Endothelial cell of umbilical vein (primary cell): ENCODE measurements around the gene RPL22. TPM values are rescaled to one million over a fixed set of nuclear protein-coding genes. Genes with fewer than 3 reads are reported as not detected.

Source experiments
- BruUV-seq: library from RNA; stranded (reverse); fragments of 400-500 nt; replicated peaks from 2 replicates; lab custom pipeline; 2021; lab: Mats Ljungman, UMichigan
- CTCF ChIA-PET: fragments of 300-600, 350-600 bp; sonication (Branson Sonifier 250); formaldehyde crosslinking; loops from one replicate; lab custom pipeline; 2021; ENCODE audit warnings: antibody characterized with exemption, inconsistent platforms; lab: Charles Lee
- POLR2A ChIA-PET: fragments of 300-600, 350-600 bp; sonication (Branson Sonifier 250); formaldehyde crosslinking; loops from one replicate; lab custom pipeline; 2021; ENCODE audit warnings: antibody characterized with exemption, inconsistent platforms; lab: Charles Lee
- DNase-seq: peaks from one replicate; pipeline ENCODE4 v3.0.0-alpha.2; 2011; ENCODE audit warnings: low read depth, low spot score
- FAIRE-seq: peaks from 2 replicates; lab custom pipeline; 2011; peaks lifted over from hg19 to GRCh38; lab: Jason Lieb, UNC
- H2AFZ ChIP-seq: 2 replicates; pipeline ENCODE4 v1.6.0; 2012; ENCODE audit warnings: low read depth, low read length, control low read depth, inconsistent platforms
- H3K27ac ChIP-seq: 2 replicates; pipeline ENCODE4 v1.5.1; 2011; ENCODE audit warnings: low read depth, mild to moderate bottlenecking, control low read depth, low read length, moderate library complexity; ENCODE audit not compliant: insufficient read depth
- H3K27me3 ChIP-seq, 2 experiments: 2 replicates each; pipeline versions ENCODE4 v1.6.0 to v1.6.1; 2011; ENCODE audit warnings: low read length in 2 of 2, mixed read lengths in 1 of 2; ENCODE audit not compliant: control insufficient read depth in 2 of 2, insufficient read depth in 2 of 2
- H3K36me3 ChIP-seq, 2 experiments: 2 replicates in 1 of 2; 3 replicates in 1 of 2; pipeline ENCODE4 v1.5.1; 2011; ENCODE audit warnings: low read length in 2 of 2, mild to moderate bottlenecking in 1 of 2, moderate library complexity in 1 of 2; ENCODE audit not compliant: control insufficient read depth in 2 of 2, insufficient read depth in 2 of 2; ENCODE audit errors: extremely low read depth in 1 of 2
- H3K4me1 ChIP-seq: 3 replicates; pipeline ENCODE4 v1.5.1; 2011; ENCODE audit warnings: mild to moderate bottlenecking, low read length; ENCODE audit not compliant: control insufficient read depth, insufficient read depth; ENCODE audit errors: extremely low read depth
- H3K4me2 ChIP-seq: 2 replicates; pipeline ENCODE4 v1.6.1; 2011; ENCODE audit warnings: low read length, control low read depth, mixed read lengths; ENCODE audit not compliant: insufficient read depth
- H3K4me3 ChIP-seq, 3 experiments: fragments of 200-600 bp in 1 of 3; sonication (generic), shearing (Covaris generic) in 1 of 3; replicated peaks in 1 of 3; 2 replicates each; pipeline ENCODE4 v1.5.1; 2011 to 2016; ENCODE audit warnings: control low read depth in 3 of 3, low read length in 3 of 3, mild to moderate bottlenecking in 2 of 3, inconsistent platforms in 1 of 3, low read depth in 1 of 3, moderate library complexity in 1 of 3; ENCODE audit not compliant: insufficient read depth in 1 of 3
- H3K79me2 ChIP-seq: 2 replicates; pipeline ENCODE4 v1.6.0; 2012; ENCODE audit warnings: low read length, inconsistent platforms; ENCODE audit not compliant: control insufficient read depth, insufficient read depth
- H3K9ac ChIP-seq: replicated peaks from 2 replicates; pipeline ENCODE3; 2011; ENCODE audit warnings: low read length, control low read depth; ENCODE audit not compliant: insufficient read depth; ENCODE audit errors: extremely low read depth
- H3K9me1 ChIP-seq: replicated peaks from 3 replicates; pipeline ENCODE4 v1.6.0; 2011; ENCODE audit warnings: mild to moderate bottlenecking, low read length; ENCODE audit not compliant: control insufficient read depth, insufficient read depth; ENCODE audit errors: extremely low read depth
- H3K9me3 ChIP-seq: replicated peaks from 2 replicates; pipeline ENCODE4 v1.5.1; 2012; ENCODE audit warnings: low read length, inconsistent platforms; ENCODE audit not compliant: control insufficient read depth, insufficient read depth
- H4K20me1 ChIP-seq: replicated peaks from 2 replicates; pipeline ENCODE3; 2011; ENCODE audit warnings: mild to moderate bottlenecking, low read length; ENCODE audit not compliant: control insufficient read depth, insufficient read depth; ENCODE audit errors: extremely low read depth
- EZH2 ChIP-seq: IDR thresholded peaks from 2 replicates; pipeline ENCODE4 v1.6.1; 2012; ENCODE audit warnings: borderline replicate concordance, low read depth, mild to moderate bottlenecking, moderate library complexity, low read length, inconsistent platforms; ENCODE audit not compliant: severe bottlenecking
- FOS ChIP-seq: IDR thresholded peaks from 2 replicates; pipeline ENCODE4 v1.6.1; 2011; ENCODE audit warnings: mild to moderate bottlenecking, low read length, moderate library complexity, borderline replicate concordance; ENCODE audit not compliant: insufficient read depth
- GATA2 ChIP-seq: IDR thresholded peaks from 2 replicates; pipeline ENCODE4 v1.7.0; 2011; ENCODE audit warnings: low read depth, mild to moderate bottlenecking, moderate library complexity, mixed read lengths, low read length; ENCODE audit not compliant: insufficient read length, insufficient read depth
- MYC ChIP-seq: IDR thresholded peaks from one replicate; pipeline ENCODE4 v1.6.1; 2011; ENCODE audit warnings: mild to moderate bottlenecking, low read depth, low read length
- POLR2AphosphoS5 ChIP-seq: IDR thresholded peaks from 2 replicates; pipeline ENCODE4 v1.6.1; 2012; ENCODE audit warnings: low read depth, mild to moderate bottlenecking, control low read depth, low read length, moderate library complexity; ENCODE audit not compliant: insufficient read depth
- dilution Hi-C: fragments of 300-500 bp; cut with MboI; formaldehyde crosslinking; loops from one replicate; pipeline ENCODE4 v1.15.0; 2019; ENCODE audit warnings: low sequenced_read_pairs; ENCODE audit not compliant: extremely low pct_ligation_motif_present
- intact Hi-C: fragments of 100-400 bp; cut with micrococcal nuclease; formaldehyde crosslinking; loops from one replicate; pipeline ENCODE4 v1.10.0; 2022
- polyA plus RNA-seq, 4 experiments: library from polyadenylated mRNA; depleted of rRNA in 3 of 4; stranded (reverse) in 3 of 4; unstranded in 1 of 4; fragments of >200 nt; gene quantifications; 2 replicates each; pipeline versions ENCODE4 v1.2.1 to v1.2.3, GENCODE V29; 2011 to 2012; ENCODE audit warnings: missing spikeins in 1 of 4
- total RNA-seq: library from RNA; stranded (reverse); gene quantifications from 2 replicates; pipeline ENCODE4 v1.2.3, GENCODE V29; 2021
- TF ChIP-seq, protein P1 (sequence below), 2 donors: IDR thresholded peaks; 1 replicate in 1 of 2; 2 replicates in 1 of 2; pipeline ENCODE4 v1.5.1; 2011; ENCODE audit warnings: low read length in 2 of 2, mild to moderate bottlenecking in 2 of 2, moderate library complexity in 2 of 2, control low read depth in 1 of 2, inconsistent platforms in 1 of 2, low read depth in 1 of 2; ENCODE audit not compliant: insufficient read depth in 1 of 2; ENCODE audit errors: extremely low read depth in 1 of 2
- TF ChIP-seq, protein P2 (sequence below): IDR thresholded peaks from 2 replicates; pipeline ENCODE4 v1.6.1; 2011; ENCODE audit not compliant: insufficient read depth, insufficient read length

RPL22 gene
- total and polyA plus RNA-seq, 2 donors (not counting 3 experiments of a cell fraction or from before 2014, with no cell fraction given): 71.2 to 343 TPM

DNA sequence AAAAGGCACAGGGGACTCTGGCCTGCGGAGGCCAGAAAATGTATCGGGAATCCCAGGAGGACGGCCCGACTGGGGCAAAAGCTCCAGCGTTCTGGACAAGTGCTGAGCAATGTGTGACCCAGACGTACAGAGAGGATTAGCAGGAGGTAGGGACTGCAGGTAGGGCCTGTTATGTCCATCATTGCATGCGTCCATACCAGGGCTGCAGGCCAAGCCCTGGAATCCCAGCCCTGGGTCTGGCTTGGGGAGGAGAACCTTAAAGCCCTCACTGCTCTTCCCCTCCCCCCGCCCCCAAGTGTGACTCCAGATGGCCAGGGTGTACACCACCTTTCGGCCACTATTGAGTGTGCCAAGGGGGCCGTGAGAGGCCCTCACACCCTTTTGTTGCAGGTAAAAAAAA lies 8.5 kb upstream of the RPL22 start:
- no peak for TF ChIP-seq POLR2AphosphoS5
- TF ChIP-seq FOS: no peak
- no peak for TF ChIP-seq EZH2
- TF ChIP-seq, protein P1, sequence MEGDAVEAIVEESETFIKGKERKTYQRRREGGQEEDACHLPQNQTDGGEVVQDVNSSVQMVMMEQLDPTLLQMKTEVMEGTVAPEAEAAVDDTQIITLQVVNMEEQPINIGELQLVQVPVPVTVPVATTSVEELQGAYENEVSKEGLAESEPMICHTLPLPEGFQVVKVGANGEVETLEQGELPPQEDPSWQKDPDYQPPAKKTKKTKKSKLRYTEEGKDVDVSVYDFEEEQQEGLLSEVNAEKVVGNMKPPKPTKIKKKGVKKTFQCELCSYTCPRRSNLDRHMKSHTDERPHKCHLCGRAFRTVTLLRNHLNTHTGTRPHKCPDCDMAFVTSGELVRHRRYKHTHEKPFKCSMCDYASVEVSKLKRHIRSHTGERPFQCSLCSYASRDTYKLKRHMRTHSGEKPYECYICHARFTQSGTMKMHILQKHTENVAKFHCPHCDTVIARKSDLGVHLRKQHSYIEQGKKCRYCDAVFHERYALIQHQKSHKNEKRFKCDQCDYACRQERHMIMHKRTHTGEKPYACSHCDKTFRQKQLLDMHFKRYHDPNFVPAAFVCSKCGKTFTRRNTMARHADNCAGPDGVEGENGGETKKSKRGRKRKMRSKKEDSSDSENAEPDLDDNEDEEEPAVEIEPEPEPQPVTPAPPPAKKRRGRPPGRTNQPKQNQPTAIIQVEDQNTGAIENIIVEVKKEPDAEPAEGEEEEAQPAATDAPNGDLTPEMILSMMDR (IDR thresholded peaks at IDR 0.05; ENCODE audit: extremely low read depth in 1 of 2, insufficient read depth in 1 of 2, low read depth in 1 of 2, low read length in 2 of 2): no peak
- TF ChIP-seq, protein P2, sequence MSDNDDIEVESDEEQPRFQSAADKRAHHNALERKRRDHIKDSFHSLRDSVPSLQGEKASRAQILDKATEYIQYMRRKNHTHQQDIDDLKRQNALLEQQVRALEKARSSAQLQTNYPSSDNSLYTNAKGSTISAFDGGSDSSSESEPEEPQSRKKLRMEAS: no peak
- TF ChIP-seq GATA2: no peak
- TF ChIP-seq MYC: no peak
- H2AFZ ChIP-seq: no peak overlapping the region
- H3K9me1 ChIP-seq: no peaks in the 10 kb centered on the region
- H3K9ac ChIP-seq: no peak overlapping the region
- no peaks in the 10 kb centered on the region for H3K9me3 ChIP-seq
- FAIRE-seq (no peak), DNase-seq (no peak)
- intact Hi-C loops: loop anchor here (1.0 to 2.0 kb wide), 2 partner anchors 185 to 216 kb away; partner anchors contain the start of genes ACOT7 and ESPN
- no peak overlapping the region for H3K4me2 ChIP-seq
- no peak overlapping the region for H3K4me3 ChIP-seq
- dilution Hi-C loops: no loop called here
- no peaks in the 10 kb centered on the region for H3K36me3 ChIP-seq
- H4K20me1 ChIP-seq: no peaks in the 10 kb centered on the region
- H3K79me2 ChIP-seq: no peaks in the 10 kb centered on the region
- no peak overlapping the region for H3K27ac ChIP-seq
- H3K4me1 ChIP-seq: peaks cover 22% of the 10 kb centered on the region
- peaks cover 6 to 11% of the 10 kb centered on the region in 2 experiments for H3K27me3 ChIP-seq
- POLR2A ChIA-PET: interaction anchor here (0.6 kb wide), 1 partner anchor 38 kb away, joined by 6 read pairs; no protein-coding TSS in a partner anchor
- CTCF ChIA-PET: interaction anchor here (0.8 to 4.2 kb wide), 5 partner anchors 9 to 155 kb away, joined by 3 to 27 read pairs (median 3); no protein-coding TSS in a partner anchor
- BruUV-seq: no TSS peak
